ENCODE measurements around the gene LRRC8A.
"Not testable (repeated sequence)": the region's sequence is repeated elsewhere in the genome, so short reads cannot be mapped to it uniquely, and the experiment has no call there.

DNA sequence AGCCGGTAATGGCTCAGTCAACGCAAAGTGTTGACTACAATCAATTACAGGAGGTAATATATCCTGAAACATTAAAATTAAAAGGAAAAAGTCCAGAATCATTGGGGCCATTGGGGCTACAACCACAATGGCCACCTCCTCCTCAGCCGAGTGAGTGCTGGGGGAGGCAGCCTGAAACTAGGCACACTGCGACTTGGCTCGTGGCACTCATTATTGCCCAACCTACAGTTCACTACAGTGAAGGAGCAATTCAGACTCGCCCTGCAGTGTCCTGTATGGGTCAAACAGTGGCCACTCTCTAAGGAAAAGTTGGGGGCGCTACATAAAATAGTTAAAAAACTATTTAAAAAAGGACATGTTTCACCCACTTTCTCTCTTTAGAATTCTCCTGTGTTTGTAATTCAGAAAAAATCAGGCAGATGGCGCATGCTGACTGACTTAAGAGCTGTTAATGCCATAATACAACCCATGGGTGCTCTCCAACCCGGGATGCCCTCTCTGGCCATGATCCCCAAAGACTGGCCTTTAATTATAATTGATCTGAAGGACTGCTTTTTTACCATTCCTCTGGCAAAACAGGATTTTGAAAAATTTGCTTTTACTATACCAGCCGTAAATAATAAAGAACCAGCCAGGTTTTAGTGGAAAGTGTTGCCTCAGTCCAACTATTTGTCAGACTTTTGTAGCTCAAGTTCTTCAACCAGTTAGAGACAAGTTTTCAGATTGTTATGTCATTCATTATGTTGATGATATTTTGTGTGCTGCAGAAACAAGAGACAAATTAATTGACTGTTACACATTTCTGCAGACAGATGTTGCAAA, 29.9 kb upstream of the LRRC8A start:
- TF ChIP-seq, protein P1, sequence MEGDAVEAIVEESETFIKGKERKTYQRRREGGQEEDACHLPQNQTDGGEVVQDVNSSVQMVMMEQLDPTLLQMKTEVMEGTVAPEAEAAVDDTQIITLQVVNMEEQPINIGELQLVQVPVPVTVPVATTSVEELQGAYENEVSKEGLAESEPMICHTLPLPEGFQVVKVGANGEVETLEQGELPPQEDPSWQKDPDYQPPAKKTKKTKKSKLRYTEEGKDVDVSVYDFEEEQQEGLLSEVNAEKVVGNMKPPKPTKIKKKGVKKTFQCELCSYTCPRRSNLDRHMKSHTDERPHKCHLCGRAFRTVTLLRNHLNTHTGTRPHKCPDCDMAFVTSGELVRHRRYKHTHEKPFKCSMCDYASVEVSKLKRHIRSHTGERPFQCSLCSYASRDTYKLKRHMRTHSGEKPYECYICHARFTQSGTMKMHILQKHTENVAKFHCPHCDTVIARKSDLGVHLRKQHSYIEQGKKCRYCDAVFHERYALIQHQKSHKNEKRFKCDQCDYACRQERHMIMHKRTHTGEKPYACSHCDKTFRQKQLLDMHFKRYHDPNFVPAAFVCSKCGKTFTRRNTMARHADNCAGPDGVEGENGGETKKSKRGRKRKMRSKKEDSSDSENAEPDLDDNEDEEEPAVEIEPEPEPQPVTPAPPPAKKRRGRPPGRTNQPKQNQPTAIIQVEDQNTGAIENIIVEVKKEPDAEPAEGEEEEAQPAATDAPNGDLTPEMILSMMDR (conservative IDR thresholded peaks at IDR 0.05; ENCODE audit: low read length): peak; percentile 39
- not testable (repeated sequence) for TF ChIP-seq EZH2phosphoT487 (IDR thresholded peaks at IDR 0.05; ENCODE audit: borderline replicate concordance)
